Nephron (organoid): ENCODE results near the gene RBM34.
A peak's percentile ranks its signal among the peaks of the same experiment; 100 is the strongest.
"Not testable (repeated sequence)": the region's sequence is repeated elsewhere in the genome, so short reads cannot be mapped to it uniquely, and the experiment has no call there.

ENCODE experiments used
- H3K27ac Mint-ChIP-seq, 3 experiments: 2 replicates each; pipeline ENCODE4 v1.8.0; 2020; ENCODE audit warnings: mixed read lengths in 3 of 3, mild to moderate bottlenecking in 2 of 3, moderate library complexity in 1 of 3
- H3K27me3 Mint-ChIP-seq: 2 replicates; pipeline ENCODE4 v1.8.0; 2021; ENCODE audit warnings: low read depth, mild to moderate bottlenecking, moderate library complexity, mixed read lengths
- H3K36me3 Mint-ChIP-seq: 2 replicates; pipeline ENCODE4 v1.8.0; 2020; ENCODE audit warnings: low read depth, mixed read lengths
- H3K4me1 Mint-ChIP-seq: 2 replicates; pipeline ENCODE4 v1.8.0; 2020; ENCODE audit warnings: mixed read lengths
- H3K4me3 Mint-ChIP-seq, 3 experiments: 2 replicates each; pipeline ENCODE4 v1.8.0; 2020; ENCODE audit warnings: mild to moderate bottlenecking in 3 of 3, mixed read lengths in 3 of 3, moderate library complexity in 2 of 3
- H3K9me3 Mint-ChIP-seq: 2 replicates; pipeline ENCODE4 v1.8.0; 2020; ENCODE audit warnings: mixed read lengths
- TF ChIP-seq, protein P1 (sequence below), 3 experiments: fragments of 200-600 bp; sonication (generic); IDR thresholded peaks; one replicate each; pipeline ENCODE4 v1.5.0; 2021; ENCODE audit warnings: antibody characterized with exemption in 3 of 3; ENCODE audit not compliant: unreplicated experiment in 3 of 3

Gene RBM34

DNA sequence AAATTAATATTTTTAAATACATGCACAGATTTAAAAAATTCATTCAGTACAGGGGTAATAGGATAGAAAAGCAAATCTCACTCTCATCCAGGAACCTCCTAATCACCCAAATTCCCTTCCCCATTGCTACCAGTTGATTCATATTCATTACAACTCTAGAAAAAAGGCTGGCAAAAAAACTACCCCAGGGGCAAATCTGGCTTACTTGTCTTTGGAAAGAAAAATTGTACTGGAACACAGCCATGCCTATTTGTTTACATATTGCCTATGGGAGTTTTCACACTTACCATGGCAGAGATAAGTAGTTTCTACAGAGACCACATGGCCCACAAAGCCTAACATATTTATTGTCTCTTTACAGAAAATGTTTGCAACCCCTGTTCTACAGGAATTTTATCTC, 8.9 kb upstream of the RBM34 start:
- TF ChIP-seq, protein P1, sequence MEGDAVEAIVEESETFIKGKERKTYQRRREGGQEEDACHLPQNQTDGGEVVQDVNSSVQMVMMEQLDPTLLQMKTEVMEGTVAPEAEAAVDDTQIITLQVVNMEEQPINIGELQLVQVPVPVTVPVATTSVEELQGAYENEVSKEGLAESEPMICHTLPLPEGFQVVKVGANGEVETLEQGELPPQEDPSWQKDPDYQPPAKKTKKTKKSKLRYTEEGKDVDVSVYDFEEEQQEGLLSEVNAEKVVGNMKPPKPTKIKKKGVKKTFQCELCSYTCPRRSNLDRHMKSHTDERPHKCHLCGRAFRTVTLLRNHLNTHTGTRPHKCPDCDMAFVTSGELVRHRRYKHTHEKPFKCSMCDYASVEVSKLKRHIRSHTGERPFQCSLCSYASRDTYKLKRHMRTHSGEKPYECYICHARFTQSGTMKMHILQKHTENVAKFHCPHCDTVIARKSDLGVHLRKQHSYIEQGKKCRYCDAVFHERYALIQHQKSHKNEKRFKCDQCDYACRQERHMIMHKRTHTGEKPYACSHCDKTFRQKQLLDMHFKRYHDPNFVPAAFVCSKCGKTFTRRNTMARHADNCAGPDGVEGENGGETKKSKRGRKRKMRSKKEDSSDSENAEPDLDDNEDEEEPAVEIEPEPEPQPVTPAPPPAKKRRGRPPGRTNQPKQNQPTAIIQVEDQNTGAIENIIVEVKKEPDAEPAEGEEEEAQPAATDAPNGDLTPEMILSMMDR (IDR thresholded peaks at IDR 0.05; ENCODE audit: unreplicated experiment in 3 of 3): no peak
- no peaks in the 10 kb centered on the region for H3K4me1 Mint-ChIP-seq
- no peak overlapping the region for H3K4me3 Mint-ChIP-seq
- peaks cover 64% of the 10 kb centered on the region for H3K36me3 Mint-ChIP-seq
- no peak overlapping the region for H3K27ac Mint-ChIP-seq
- H3K9me3 Mint-ChIP-seq: no peaks in the 10 kb centered on the region
- no peaks in the 10 kb centered on the region for H3K27me3 Mint-ChIP-seq

DNA sequence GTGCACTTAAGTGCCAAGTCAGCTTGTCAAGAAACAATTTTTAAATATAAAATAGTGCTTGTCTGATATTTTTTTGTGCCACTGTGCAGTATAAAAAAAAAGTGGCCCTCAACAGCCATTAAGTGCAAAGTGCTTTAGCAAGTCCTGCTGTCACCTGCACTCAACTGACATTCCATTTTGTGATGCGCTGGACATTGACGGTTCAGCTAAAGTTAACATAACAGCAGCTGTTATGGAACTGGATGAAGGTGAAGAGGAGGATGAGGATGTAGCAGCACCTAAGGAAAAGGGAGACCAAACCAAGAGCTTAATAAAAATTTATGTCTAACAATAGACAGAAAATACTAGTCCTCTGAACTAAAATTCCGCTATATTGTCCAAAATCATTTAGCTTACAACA, 7.3 kb upstream of the RBM34 start:
- Mint-ChIP-seq H3K4me3 (no peak overlapping the region), H3K27me3 (no peaks in the 10 kb centered on the region), H3K9me3 (no peaks in the 10 kb centered on the region), H3K4me1 (no peaks in the 10 kb centered on the region), H3K27ac (peak overlapping the region in 1 of 3 experiments; percentile 50), H3K36me3 (peaks cover 53% of the 10 kb centered on the region)
- TF ChIP-seq, protein P1 (IDR thresholded peaks at IDR 0.05; ENCODE audit: unreplicated experiment in 3 of 3): no peak

DNA sequence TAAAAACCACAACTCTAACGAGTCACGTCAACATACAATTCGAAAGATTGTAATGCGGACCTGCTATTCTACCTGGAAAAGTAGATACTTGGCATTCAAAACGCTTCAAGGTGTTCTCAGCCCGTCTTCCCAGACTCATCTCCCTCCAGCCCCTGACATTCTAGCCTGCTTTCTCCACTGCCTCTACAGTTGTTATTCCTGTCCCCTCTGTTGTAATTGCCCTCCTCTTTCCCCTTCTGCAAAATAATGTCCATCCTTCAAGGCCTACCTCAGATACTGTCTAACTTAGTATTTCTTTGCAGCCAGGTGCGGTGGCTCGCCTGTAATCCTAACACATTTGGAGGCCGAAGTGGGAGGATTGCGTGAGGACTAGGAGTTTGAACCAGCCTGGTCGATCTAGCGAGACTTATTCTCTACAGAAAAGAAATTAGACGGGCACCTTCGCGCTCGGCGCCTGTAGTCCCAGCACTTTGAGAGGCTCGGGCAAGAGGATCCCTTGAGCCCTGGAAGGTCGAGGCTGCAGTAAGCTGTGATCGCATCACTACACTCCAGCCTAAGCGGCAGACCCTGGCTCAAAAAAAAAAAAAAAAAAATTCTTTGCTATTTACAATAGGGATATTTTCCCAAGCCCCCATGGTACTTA, 756 bp upstream of the RBM34 start:
- H3K36me3 Mint-ChIP-seq: peaks cover 13% of the 10 kb centered on the region
- peak overlapping the region; percentile 93 to 98 (median 98) for H3K4me3 Mint-ChIP-seq
- peaks cover 21% of the 10 kb centered on the region for H3K4me1 Mint-ChIP-seq
- peak overlapping the region; percentile 94 to 99 (median 98) for H3K27ac Mint-ChIP-seq
- H3K27me3 Mint-ChIP-seq: no peaks in the 10 kb centered on the region
- TF ChIP-seq, protein P1 (IDR thresholded peaks at IDR 0.05; ENCODE audit: unreplicated experiment in 3 of 3): no peak
- no peaks in the 10 kb centered on the region for H3K9me3 Mint-ChIP-seq

DNA sequence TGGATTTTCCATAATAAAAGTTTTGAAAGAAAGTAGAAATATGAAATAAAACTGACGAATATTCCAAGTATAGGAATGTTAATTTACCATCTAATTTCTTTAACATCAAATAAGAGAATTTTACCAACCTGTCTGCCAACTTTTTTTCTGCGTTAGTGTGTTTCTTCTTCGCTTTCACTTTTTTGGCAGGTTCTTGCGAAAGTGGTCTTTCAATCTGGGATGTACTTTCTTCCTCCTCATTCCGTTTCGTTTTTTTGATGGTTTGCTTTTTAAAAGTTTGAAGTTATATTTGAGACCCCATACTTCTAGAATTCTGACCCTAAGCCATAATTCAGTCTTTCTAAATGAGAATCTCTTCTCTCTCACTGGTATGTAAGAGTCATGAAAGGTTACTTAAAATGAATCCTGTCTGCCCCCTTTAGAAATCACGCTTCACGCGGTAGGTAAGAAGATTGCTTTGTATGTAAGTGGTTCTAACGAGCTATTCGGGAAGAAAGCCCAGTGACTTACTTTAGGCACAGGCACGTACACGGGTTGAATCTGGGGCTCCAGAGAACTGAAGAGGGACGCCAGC, 580 bp downstream of the RBM34 start:
- peaks cover 13% of the 10 kb centered on the region for H3K36me3 Mint-ChIP-seq
- H3K27me3 Mint-ChIP-seq: no peaks in the 10 kb centered on the region
- H3K9me3 Mint-ChIP-seq: no peaks in the 10 kb centered on the region
- H3K4me1 Mint-ChIP-seq: peaks cover 21% of the 10 kb centered on the region
- peak overlapping the region; percentile 93 to 98 (median 98) for H3K4me3 Mint-ChIP-seq
- TF ChIP-seq, protein P1 (IDR thresholded peaks at IDR 0.05; ENCODE audit: unreplicated experiment in 3 of 3): no peak
- H3K27ac Mint-ChIP-seq: peak overlapping the region; percentile 94 to 99 (median 98)

DNA sequence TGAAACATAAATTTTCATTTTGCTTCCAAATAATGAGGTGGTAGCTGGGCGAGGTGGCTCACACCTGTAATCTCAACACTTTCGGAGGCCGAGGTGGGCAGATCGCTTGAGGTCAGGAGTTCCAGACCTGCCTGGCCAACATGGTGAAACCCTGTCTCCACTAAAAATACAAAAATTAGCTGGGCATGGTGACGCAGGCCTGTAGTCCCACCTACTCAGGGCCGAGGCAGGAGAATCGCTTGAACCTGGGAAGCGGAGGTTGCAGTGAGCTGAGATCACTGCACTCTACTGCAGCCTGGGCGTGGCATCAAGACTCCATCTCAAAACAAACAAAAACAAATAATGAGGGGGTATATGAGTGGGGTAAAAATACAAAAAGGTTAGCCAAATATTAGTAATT, 1.1 kb downstream of the RBM34 start:
- H3K27me3 Mint-ChIP-seq, H3K9me3 Mint-ChIP-seq: not testable (repeated sequence)
- H3K27ac Mint-ChIP-seq: peak overlapping the region; percentile 94 to 99 (median 98)
- peak overlapping the region; percentile 93 to 98 (median 98) for H3K4me3 Mint-ChIP-seq
- peaks cover 21% of the 10 kb centered on the region for H3K4me1 Mint-ChIP-seq
- H3K36me3 Mint-ChIP-seq: peaks cover 14% of the 10 kb centered on the region

DNA sequence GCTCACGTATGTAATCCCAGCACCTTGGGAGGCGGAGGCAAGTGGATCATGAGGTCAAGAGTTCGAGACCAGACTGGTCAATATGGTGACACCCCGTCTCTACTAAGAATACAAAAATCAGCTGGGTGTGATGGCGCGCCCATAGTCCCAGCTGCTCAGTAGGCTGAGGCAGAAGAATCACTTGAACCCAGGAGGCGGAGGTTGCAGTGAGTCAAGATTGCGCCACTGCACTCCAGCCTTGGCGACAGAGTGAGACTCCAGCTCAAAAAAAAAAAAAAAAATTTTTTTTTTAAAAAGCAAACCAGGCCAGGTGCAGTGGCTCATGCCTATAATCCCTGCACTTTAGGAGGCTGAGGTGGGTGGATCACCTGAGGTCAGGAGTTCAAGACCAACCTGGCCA, 1.8 kb downstream of the RBM34 start:
- not testable (repeated sequence) for H3K27me3 Mint-ChIP-seq, H3K9me3 Mint-ChIP-seq, H3K27ac Mint-ChIP-seq
- Mint-ChIP-seq H3K4me1 (peaks cover 21% of the 10 kb centered on the region), H3K36me3 (peaks cover 17% of the 10 kb centered on the region), H3K4me3 (peak overlapping the region; percentile 93 to 98 (median 98))

DNA sequence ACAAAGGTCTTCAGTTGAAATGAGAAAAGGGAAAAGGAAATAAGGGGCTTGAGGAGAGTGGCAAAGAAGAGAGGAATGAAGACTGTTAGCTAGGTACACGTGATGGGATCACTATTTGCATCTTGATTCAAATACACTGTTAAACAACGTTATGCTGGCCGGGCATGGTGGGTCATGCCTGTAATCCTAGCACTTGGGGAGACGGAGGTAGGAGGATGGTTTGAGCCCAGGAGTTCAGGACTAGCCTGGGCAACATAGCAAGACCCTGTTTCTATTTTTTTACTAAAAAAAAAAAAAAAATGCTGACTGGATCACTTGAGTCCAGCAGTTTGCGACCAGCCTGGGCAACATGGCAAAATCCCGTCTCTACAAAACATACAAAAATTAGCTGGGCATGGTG, 2.4 kb downstream of the RBM34 start:
- Mint-ChIP-seq H3K9me3 (no peaks in the 10 kb centered on the region), H3K4me3 (peak overlapping the region in 1 of 3 experiments; percentile 59), H3K4me1 (peaks cover 21% of the 10 kb centered on the region), H3K36me3 (peaks cover 22% of the 10 kb centered on the region), H3K27ac (no peak overlapping the region), H3K27me3 (no peaks in the 10 kb centered on the region)
- TF ChIP-seq, protein P1 (IDR thresholded peaks at IDR 0.05; ENCODE audit: unreplicated experiment in 3 of 3): no peak
